Mesothelial cell of epicardium (in vitro differentiated cells): Measurements from ENCODE around the gene C10orf105. TPM values are rescaled to one million over a fixed set of nuclear protein-coding genes. Genes with fewer than 3 reads are reported as not detected.

ENCODE experiments used
- DNase-seq, 2 experiments: peaks; one replicate each; pipeline ENCODE4 v3.0.0; 2021; ENCODE audit warnings: low spot score in 2 of 2; ENCODE audit not compliant: unreplicated experiment in 2 of 2
- H3K27ac Mint-ChIP-seq: 2 replicates; pipeline ENCODE4 v1.8.0; 2021; ENCODE audit warnings: mixed read lengths
- H3K27me3 Mint-ChIP-seq: 2 replicates; pipeline ENCODE4 v1.8.0; 2021; ENCODE audit warnings: low read depth, mixed read lengths
- H3K36me3 Mint-ChIP-seq: 2 replicates; pipeline ENCODE4 v1.8.0; 2021; ENCODE audit warnings: mixed read lengths
- H3K4me1 Mint-ChIP-seq: 2 replicates; pipeline ENCODE4 v1.8.0; 2021; ENCODE audit warnings: mixed read lengths
- H3K4me3 Mint-ChIP-seq: 2 replicates; pipeline ENCODE4 v1.8.0; 2021; ENCODE audit warnings: mild to moderate bottlenecking, moderate library complexity, mixed read lengths
- H3K9me3 Mint-ChIP-seq: 2 replicates; pipeline ENCODE4 v1.8.0; 2021; ENCODE audit warnings: mixed read lengths
- total RNA-seq: library from RNA; stranded (reverse); gene quantifications from 3 replicates; pipeline ENCODE4 v1.2.1, GENCODE V29; 2021
- TF ChIP-seq, protein P1 (sequence below): fragments of 200-600 bp; sonication (generic); IDR thresholded peaks from one replicate; pipeline ENCODE4 v1.5.0; 2021; ENCODE audit warnings: antibody characterized with exemption; ENCODE audit not compliant: unreplicated experiment

C10orf105 gene
- total RNA-seq, 1 donor from 2014 or later = 0.25 TPM

GRCh38 chr10:71714592-71714991 lies 5.0 kb downstream of the C10orf105 start:
- H3K36me3 Mint-ChIP-seq = no peaks in the 10 kb centered on the region
- DNase-seq = no peak
- peaks cover 23% of the 10 kb centered on the region for H3K4me1 Mint-ChIP-seq
- no peaks in the 10 kb centered on the region for H3K9me3 Mint-ChIP-seq
- TF ChIP-seq, protein P1, sequence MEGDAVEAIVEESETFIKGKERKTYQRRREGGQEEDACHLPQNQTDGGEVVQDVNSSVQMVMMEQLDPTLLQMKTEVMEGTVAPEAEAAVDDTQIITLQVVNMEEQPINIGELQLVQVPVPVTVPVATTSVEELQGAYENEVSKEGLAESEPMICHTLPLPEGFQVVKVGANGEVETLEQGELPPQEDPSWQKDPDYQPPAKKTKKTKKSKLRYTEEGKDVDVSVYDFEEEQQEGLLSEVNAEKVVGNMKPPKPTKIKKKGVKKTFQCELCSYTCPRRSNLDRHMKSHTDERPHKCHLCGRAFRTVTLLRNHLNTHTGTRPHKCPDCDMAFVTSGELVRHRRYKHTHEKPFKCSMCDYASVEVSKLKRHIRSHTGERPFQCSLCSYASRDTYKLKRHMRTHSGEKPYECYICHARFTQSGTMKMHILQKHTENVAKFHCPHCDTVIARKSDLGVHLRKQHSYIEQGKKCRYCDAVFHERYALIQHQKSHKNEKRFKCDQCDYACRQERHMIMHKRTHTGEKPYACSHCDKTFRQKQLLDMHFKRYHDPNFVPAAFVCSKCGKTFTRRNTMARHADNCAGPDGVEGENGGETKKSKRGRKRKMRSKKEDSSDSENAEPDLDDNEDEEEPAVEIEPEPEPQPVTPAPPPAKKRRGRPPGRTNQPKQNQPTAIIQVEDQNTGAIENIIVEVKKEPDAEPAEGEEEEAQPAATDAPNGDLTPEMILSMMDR = no peak
- H3K27me3 Mint-ChIP-seq = no peaks in the 10 kb centered on the region
- H3K27ac Mint-ChIP-seq = no peak overlapping the region
- H3K4me3 Mint-ChIP-seq = no peak overlapping the region

DNA sequence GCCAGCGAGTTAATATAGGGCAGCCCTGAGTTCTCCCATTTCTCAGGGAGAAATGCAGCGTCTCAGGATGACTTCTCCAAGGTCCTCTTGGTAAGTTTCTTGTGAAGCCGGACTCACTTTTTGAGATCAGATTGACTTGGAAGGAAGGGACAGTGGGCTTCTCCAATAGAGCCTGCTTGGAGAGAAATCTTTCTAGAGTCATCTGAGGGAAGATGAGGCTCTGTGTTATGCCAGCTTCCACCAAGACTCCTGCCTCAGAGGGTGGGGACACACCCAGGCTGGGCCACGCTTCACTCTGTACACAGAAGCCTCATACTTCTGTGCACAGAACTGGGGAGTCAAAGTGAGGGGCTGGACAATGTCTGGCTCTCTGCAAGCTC lies 5.6 kb downstream of the C10orf105 start:
- Mint-ChIP-seq H3K9me3 (no peaks in the 10 kb centered on the region), H3K4me3 (no peak overlapping the region), H3K27me3 (no peaks in the 10 kb centered on the region), H3K36me3 (no peaks in the 10 kb centered on the region), H3K27ac (peak overlapping the region; percentile 90), H3K4me1 (peaks cover 24% of the 10 kb centered on the region)
- TF ChIP-seq, protein P1 = no peak
- DNase-seq = no peak

- no peaks in the 10 kb centered on the region for H3K9me3 Mint-ChIP-seq
- H3K4me3 Mint-ChIP-seq = no peak overlapping the region
- no peaks in the 10 kb centered on the region for H3K27me3 Mint-ChIP-seq
- TF ChIP-seq, protein P1 = no peak
- DNase-seq = no peak
- H3K4me1 Mint-ChIP-seq = peaks cover 24% of the 10 kb centered on the region
- no peaks in the 10 kb centered on the region for H3K36me3 Mint-ChIP-seq
- H3K27ac Mint-ChIP-seq = peak overlapping the region; percentile 90
Observed at GRCh38 chr10:71713135-71714030, 6.2 kb downstream of the C10orf105 start.

GRCh38 chr10:71712572-71713134 lies 6.9 kb downstream of the C10orf105 start:
- Mint-ChIP-seq H3K27ac (peak overlapping the region; percentile 90), H3K4me3 (no peak overlapping the region), H3K27me3 (no peaks in the 10 kb centered on the region), H3K36me3 (no peaks in the 10 kb centered on the region), H3K4me1 (peaks cover 29% of the 10 kb centered on the region), H3K9me3 (no peaks in the 10 kb centered on the region)
- TF ChIP-seq, protein P1 = no peak
- DNase-seq = no peak

- no peaks in the 10 kb centered on the region for H3K36me3 Mint-ChIP-seq
- H3K4me3 Mint-ChIP-seq = no peak overlapping the region
- TF ChIP-seq, protein P1 = no peak
- H3K9me3 Mint-ChIP-seq = no peaks in the 10 kb centered on the region
- H3K27me3 Mint-ChIP-seq = no peaks in the 10 kb centered on the region
- no peak overlapping the region for H3K27ac Mint-ChIP-seq
- peaks cover 25% of the 10 kb centered on the region for H3K4me1 Mint-ChIP-seq
- DNase-seq = no peak
Observed at GRCh38 chr10:71712170-71712569, 7.4 kb downstream of the C10orf105 start.
